D341Med (cell line): ENCODE measurements around the gene SHMT2.

Experiments
- DNase-seq: peaks from one replicate; pipeline ENCODE4 v3.0.0; 2012; ENCODE audit warnings: low spot score

Gene SHMT2

GRCh38 chr12:57227315-57228115 is 2.0 kb upstream of the SHMT2 start:
- no peak for DNase-seq

DNA sequence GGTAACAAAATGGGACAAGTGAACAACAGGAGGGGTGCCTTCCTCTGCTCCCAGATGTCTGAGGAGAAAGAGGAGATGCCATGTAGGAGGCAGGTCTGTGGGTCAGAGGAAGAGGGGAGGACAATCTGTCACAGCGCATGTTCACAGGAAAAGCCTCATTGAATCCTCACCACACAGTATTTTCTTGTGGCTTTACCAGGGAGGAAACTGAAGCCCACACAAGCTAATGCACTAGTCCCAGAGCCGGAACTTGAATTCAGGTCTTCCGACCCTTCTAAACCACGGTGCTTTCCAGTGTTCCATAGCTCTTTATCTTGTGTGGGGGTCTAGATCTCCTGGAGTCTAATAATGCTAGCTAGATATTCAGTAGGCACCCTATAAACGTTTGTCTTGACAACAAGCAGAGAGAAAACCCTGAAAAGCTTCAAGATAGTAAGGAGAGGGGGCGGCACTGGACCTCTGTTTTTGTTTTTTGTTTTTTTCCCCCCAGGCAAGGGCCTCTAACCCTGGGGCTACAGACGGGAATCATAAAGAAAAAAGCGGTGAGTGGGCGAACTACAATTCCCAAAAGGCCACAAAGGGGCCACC is 371 bp upstream of the SHMT2 start:
- no peak for DNase-seq

- no peak for DNase-seq
Observed at GRCh38 chr12:57230381-57231155, 1.1 kb downstream of the SHMT2 start.

- DNase-seq: no peak
Observed at GRCh38 chr12:57231276-57232021, 1.9 kb downstream of the SHMT2 start.

DNA sequence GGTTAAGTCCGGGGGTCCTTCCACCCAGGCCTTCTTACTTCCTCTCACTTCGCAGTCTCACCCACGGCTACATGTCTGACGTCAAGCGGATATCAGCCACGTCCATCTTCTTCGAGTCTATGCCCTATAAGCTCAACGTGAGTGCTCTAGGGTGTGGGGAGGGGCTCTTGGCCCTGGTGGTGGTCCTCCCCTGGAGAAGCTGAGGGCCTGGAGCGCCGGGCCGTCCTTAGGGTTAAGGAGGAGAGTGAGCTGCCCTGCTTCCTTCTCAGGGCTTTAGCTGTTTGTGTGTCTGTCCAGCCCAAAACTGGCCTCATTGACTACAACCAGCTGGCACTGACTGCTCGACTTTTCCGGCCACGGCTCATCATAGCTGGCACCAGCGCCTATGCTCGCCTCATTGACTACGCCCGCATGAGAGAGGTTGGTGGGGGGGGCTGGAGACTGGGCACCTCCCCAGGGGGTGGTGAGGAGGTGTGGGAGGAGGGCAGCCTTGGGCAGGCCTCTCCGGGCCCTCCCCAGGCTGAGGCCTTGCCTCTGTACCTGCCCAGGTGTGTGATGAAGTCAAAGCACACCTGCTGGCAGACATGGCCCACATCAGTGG is 2.7 kb downstream of the SHMT2 start:
- no peak for DNase-seq

GRCh38 chr12:57233357-57234232 is 4.1 kb downstream of the SHMT2 start:
- no peak for DNase-seq

DNA sequence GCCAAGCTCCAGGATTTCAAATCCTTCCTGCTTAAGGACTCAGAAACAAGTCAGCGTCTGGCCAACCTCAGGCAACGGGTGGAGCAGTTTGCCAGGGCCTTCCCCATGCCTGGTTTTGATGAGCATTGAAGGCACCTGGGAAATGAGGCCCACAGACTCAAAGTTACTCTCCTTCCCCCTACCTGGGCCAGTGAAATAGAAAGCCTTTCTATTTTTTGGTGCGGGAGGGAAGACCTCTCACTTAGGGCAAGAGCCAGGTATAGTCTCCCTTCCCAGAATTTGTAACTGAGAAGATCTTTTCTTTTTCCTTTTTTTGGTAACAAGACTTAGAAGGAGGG is 4.7 kb downstream of the SHMT2 start:
- no peak for DNase-seq

GRCh38 chr12:57234571-57235016 is 5.1 kb downstream of the SHMT2 start:
- no peak for DNase-seq

DNA sequence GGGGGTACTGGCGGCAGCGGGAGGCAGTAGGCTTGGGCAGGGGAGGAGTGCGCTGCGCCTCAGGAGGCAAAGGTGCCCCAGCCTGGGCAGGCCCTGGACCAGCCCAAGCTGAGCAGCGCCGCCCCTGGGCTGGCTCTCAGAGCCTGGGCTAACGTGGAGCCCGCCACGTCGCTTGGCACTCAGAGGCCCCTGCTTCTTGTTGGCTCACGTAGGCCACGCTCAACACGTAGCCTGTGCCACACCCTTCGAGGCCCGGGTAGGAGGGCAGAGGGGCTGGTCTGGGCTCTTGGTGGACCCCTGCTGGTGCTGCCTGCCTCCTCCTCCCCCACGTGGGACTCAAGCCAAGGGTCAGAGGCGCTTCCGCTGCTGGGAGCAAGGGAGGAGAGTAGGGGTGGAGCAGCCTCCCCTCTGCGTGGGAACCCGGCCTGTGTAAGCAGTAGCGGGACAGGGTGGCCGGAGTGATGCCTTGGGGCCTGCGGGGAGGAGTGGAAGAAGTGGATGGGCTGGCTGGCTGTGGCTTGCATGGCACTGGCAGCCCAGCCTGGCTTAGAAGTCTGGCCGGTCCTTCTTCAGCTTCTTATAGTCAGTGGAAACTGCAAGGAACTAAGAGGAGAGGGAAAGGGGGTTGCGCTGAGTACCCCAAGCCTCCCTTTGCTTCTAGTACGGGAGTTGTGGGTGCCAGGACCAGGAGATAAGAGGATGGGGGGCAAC is 5.7 kb downstream of the SHMT2 start:
- DNase-seq: peak; percentile 60

- no peak for DNase-seq
Observed at GRCh38 chr12:57235728-57236131, 6.2 kb downstream of the SHMT2 start.

DNA sequence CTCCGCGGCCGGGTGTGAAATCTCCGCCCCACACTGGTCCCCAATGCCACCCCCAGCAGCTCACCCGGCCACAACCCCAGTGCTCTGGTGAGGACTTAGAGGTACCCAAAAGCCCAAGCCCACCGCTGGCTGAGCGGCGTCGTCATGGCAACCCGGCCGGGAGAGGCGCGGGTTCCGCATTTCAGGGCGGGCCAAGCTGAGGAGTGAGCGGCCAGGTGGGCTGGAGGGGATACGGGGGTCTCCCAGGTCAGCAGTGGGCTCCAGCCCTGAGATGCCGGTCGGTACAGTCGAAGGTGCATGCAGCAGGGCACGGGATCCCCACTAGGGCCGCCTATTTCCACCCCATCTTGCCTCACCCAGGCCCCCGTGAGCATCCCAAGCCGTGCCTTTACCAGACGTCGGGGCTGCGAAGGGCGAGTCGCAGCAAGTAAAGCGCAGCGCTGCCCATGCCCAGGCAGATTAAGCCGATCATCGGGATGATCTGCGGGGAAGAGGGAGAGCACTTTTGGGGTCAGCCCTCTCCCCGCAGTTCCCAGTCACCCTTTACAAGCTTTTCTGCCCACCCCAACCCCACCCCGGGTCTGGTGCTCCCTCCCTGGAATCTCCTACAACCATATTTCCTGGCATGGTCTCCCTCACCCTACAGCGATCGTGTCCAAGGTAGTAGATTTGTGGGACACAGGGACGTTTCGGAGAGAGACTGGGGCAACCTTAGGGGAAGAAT is 6.9 kb downstream of the SHMT2 start:
- no peak for DNase-seq

GRCh38 chr12:57236925-57237595 is 7.5 kb downstream of the SHMT2 start:
- no peak for DNase-seq

DNA sequence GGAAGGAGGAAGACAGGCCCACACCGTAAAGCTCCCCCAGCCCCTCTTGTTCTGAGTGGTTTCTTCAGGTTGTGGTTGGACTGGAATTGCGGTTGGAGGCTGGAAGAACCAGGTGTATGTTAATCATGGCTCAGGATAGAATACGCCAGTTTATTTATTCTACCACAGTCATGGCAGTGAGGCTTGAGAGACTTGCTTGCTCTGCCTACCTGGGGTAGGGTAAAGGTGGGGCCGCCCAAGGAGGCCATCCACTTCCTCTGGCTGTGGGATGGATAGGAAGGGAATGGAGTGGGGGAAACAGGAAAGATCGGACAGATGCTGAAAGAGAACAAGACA is 8.1 kb downstream of the SHMT2 start:
- no peak for DNase-seq

DNA sequence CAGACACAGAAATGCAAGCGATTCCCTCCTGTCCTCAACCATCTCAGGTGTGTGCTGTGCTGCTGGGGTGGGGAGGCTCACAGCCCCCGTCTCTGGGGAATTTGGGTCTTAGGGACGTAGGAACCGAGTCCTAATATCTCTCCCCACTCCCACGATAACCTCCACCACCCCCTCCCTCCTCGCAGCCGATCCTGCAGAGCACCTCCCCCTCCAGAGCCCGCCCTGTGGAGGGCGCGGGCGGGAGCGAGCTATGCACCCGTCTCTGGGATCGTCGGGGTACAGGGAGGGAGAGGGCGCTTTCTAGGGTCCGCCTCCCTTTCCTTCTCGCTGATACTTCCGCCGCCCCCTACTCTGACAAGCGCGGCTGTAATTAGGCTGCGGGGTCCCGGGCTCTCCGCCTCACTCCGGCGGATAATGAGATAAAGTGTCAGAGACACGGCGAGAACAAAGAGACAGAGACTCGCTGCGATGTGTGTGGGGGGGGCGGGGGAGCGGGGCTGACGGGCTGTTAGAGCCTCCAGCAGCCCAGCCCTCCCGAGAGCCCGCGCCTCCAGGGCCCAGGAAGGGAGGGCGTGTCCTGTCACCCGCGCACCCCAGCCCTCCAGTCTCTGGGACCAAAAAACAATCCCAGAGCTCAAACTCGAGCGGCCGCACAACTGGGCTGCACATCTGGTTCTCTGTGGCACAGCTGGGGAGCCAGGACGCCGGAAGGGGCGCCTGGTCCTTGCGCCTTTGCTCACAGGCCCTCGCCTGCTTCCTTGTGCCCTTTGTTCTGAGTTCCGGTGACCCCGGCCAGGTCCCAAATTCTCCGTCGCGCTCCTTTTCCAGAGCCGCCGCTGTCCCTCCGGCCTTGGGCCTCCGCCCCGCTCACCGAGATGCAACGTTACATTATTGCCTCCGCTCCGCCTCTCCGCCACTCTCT is 8.7 kb downstream of the SHMT2 start:
- DNase-seq: no peak

DNA sequence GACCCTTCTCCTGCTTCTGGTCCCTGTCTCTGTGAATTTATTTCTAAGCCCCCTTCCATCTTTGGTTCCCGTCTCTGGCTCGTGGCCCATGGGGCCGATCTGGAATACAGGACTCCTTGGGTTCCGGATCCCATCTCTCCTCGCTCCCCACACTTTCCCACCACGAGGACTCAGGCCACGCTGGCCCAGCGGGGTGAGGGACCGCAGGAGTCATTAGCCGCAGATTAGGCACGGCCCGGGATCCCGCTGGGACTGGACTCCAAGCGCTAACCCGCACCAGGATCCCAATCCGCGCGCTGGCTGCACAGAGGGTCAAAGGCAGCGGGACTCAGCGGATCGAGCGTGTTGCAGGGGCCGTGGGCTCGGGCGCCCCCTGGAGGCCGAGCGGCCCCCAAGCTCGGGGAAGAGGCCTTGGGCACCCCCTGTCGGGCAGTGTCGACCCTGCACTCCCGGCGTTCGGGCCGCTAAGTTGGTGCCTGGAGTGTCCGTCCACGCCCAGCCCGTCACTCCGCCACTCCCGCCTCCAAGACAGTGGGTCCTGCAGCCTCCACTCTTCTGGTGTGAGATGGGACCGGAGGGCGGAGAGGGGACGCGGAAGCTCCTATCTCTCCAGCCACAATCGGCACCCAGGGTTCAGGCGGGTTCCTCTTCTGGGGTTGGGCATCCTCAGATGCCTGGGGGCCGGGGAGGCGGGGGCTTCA is 9.5 kb downstream of the SHMT2 start:
- DNase-seq: peak; percentile 94

GRCh38 chr12:57239587-57240065 is 10.1 kb downstream of the SHMT2 start:
- DNase-seq: no peak
